ENCODE measurements around the gene RAPGEF1.

Gene RAPGEF1

GRCh38 chr9:131608493-131609037 is 131.3 kb downstream of the RAPGEF1 start:
- peaks cover 6% of the 10 kb centered on the region for H3K79me2 ChIP-seq (ENCODE audit: low read length)

GRCh38 chr9:131607591-131607990 is 132.3 kb downstream of the RAPGEF1 start:
- Histone ChIP-seq H3K9me3 (replicated peaks; ENCODE audit: insufficient read depth, low read length) (no peaks in the 10 kb centered on the region), H3K9ac (ENCODE audit: low read length) (no peak overlapping the region), H3K4me3 (ENCODE audit: low read length) (no peak overlapping the region), H3K4me1 (ENCODE audit: low read length) (no peaks in the 10 kb centered on the region), H2AFZ (ENCODE audit: low read length) (no peak overlapping the region), H3K36me3 (replicated peaks; ENCODE audit: insufficient read depth, low read length) (peaks cover 12% of the 10 kb centered on the region; the same call in 1 of the 2 replicates), H3K9me2 (replicated peaks; ENCODE audit: insufficient read depth, low read length) (no peaks in the 10 kb centered on the region), H3K79me2 (ENCODE audit: low read length) (peaks cover 6% of the 10 kb centered on the region), H3K27ac (ENCODE audit: low read length) (no peak overlapping the region), H4K20me1 (ENCODE audit: insufficient read depth, low read length) (no peaks in the 10 kb centered on the region), H3K4me2 (ENCODE audit: low read depth, low read length) (no peak overlapping the region), H3F3A (ENCODE audit: insufficient read depth, low read length) (no peaks in the 10 kb centered on the region), H3K27me3 (replicated peaks; ENCODE audit: insufficient read depth, low read length) (no peaks in the 10 kb centered on the region)
- no peak for DNase-seq
- TF ChIP-seq CTCF (IDR thresholded peaks at IDR 0.05; ENCODE audit: low read length), result no peak
- no peak for TF ChIP-seq EZH2 (optimal IDR thresholded peaks at IDR 0.05; ENCODE audit: low read depth, low read length)
- no peak for TF ChIP-seq EZH2phosphoT487 (IDR thresholded peaks at IDR 0.05; ENCODE audit: low read length)

More at GRCh38 chr9:131608493-131609037, 131.3 kb downstream of the RAPGEF1 start:
- TF ChIP-seq CTCF (IDR thresholded peaks at IDR 0.05; ENCODE audit: low read length) (no peak), EZH2phosphoT487 (IDR thresholded peaks at IDR 0.05; ENCODE audit: low read length) (no peak), EZH2 (optimal IDR thresholded peaks at IDR 0.05; ENCODE audit: low read depth, low read length) (no peak)
- H3K27me3 ChIP-seq (replicated peaks; ENCODE audit: insufficient read depth, low read length), result no peaks in the 10 kb centered on the region
- H3F3A ChIP-seq (ENCODE audit: insufficient read depth, low read length), result no peaks in the 10 kb centered on the region
- no peak overlapping the region for H3K4me2 ChIP-seq (ENCODE audit: low read depth, low read length)
- H3K9me3 ChIP-seq (replicated peaks; ENCODE audit: insufficient read depth, low read length), result no peaks in the 10 kb centered on the region
- no peak for DNase-seq
- peaks cover 12% of the 10 kb centered on the region; the same call in 1 of the 2 replicates for H3K36me3 ChIP-seq (replicated peaks; ENCODE audit: insufficient read depth, low read length)
- no peak overlapping the region for H3K4me3 ChIP-seq (ENCODE audit: low read length)
- no peaks in the 10 kb centered on the region for H4K20me1 ChIP-seq (ENCODE audit: insufficient read depth, low read length)
- no peaks in the 10 kb centered on the region for H3K9me2 ChIP-seq (replicated peaks; ENCODE audit: insufficient read depth, low read length)
- H3K9ac ChIP-seq (ENCODE audit: low read length), result no peak overlapping the region
- H3K4me1 ChIP-seq (ENCODE audit: low read length), result no peaks in the 10 kb centered on the region
- no peak overlapping the region for H2AFZ ChIP-seq (ENCODE audit: low read length)
- no peak overlapping the region for H3K27ac ChIP-seq (ENCODE audit: low read length)

- Histone ChIP-seq H3K9ac (ENCODE audit: low read length) (no peak overlapping the region), H2AFZ (ENCODE audit: low read length) (no peak overlapping the region), H3K9me3 (replicated peaks; ENCODE audit: insufficient read depth, low read length) (no peaks in the 10 kb centered on the region), H3F3A (ENCODE audit: insufficient read depth, low read length) (no peaks in the 10 kb centered on the region), H3K27ac (ENCODE audit: low read length) (no peak overlapping the region), H3K27me3 (replicated peaks; ENCODE audit: insufficient read depth, low read length) (no peaks in the 10 kb centered on the region), H3K36me3 (replicated peaks; ENCODE audit: insufficient read depth, low read length) (peaks cover 12% of the 10 kb centered on the region; the same call in 1 of the 2 replicates), H4K20me1 (ENCODE audit: insufficient read depth, low read length) (no peaks in the 10 kb centered on the region), H3K4me2 (ENCODE audit: low read depth, low read length) (no peak overlapping the region), H3K79me2 (ENCODE audit: low read length) (peaks cover 6% of the 10 kb centered on the region; the same call in 1 of the 2 replicates), H3K9me2 (replicated peaks; ENCODE audit: insufficient read depth, low read length) (no peaks in the 10 kb centered on the region), H3K4me3 (ENCODE audit: low read length) (no peak overlapping the region), H3K4me1 (ENCODE audit: low read length) (no peaks in the 10 kb centered on the region)
- no peak for DNase-seq
- TF ChIP-seq CTCF (IDR thresholded peaks at IDR 0.05; ENCODE audit: low read length) (no peak), EZH2 (optimal IDR thresholded peaks at IDR 0.05; ENCODE audit: low read depth, low read length) (no peak), EZH2phosphoT487 (IDR thresholded peaks at IDR 0.05; ENCODE audit: low read length) (no peak)
Observed at GRCh38 chr9:131606896-131607567, 132.8 kb downstream of the RAPGEF1 start.
